GM23338 (cell line): ENCODE measurements around the gene PRKCI.

Experiments
- CTCF ChIP-seq, 2 experiments: fragments of 200-600 bp in 1 of 2; sonication (generic) in 1 of 2; conservative IDR thresholded peaks; 2 replicates each; pipeline versions ENCODE4 v1.5.1 to v1.6.1; 2016 to 2017; ENCODE audit warnings: antibody characterized with exemption in 2 of 2, low read depth in 2 of 2, mild to moderate bottlenecking in 2 of 2, moderate library complexity in 1 of 2
- EZH2 ChIP-seq: fragments of 200-600 bp; sonication (generic); IDR thresholded peaks from one replicate; pipeline ENCODE4 v1.8.0; 2017; ENCODE audit warnings: antibody characterized with exemption, mild to moderate bottlenecking, low read depth; ENCODE audit not compliant: unreplicated experiment
- EZH2phosphoT487 ChIP-seq: fragments of 200-600 bp; sonication (generic); IDR thresholded peaks from one replicate; pipeline ENCODE4 v1.8.1; 2018; ENCODE audit warnings: antibody characterized with exemption; ENCODE audit not compliant: unreplicated experiment

GRCh38 chr3:170207717-170208116, 14.5 kb upstream of the PRKCI start:
- TF ChIP-seq CTCF (conservative IDR thresholded peaks at IDR 0.05; ENCODE audit: low read depth in 2 of 2) (no peak), EZH2phosphoT487 (no peak), EZH2 (no peak)
